ENCODE results near the gene HAVCR2. TPM values are rescaled to one million over a fixed set of nuclear protein-coding genes. Genes with fewer than 3 reads are reported as not detected.

The HAVCR2 gene
- total and polyA plus RNA-seq, 9 of the 15 experiments (the other 6 are each of a cell fraction or from before 2014, with no cell fraction given), result 0.04 to 0.11 (median 0.06) TPM; not detected in 5

GRCh38 chr5:157148734-157149615 lies 40.1 kb upstream of the HAVCR2 start (continued):
- TF ChIP-seq CHD7 (IDR thresholded peaks at IDR 0.05; ENCODE audit: low read depth, low read length) (no peak), ZNF274 (IDR thresholded peaks at IDR 0.05; ENCODE audit: borderline replicate concordance, low read depth, low read length) (no peak), DPF2 (IDR thresholded peaks at IDR 0.05) (peak; percentile 44; the same call in 1 of the 2 replicates), ATF2 (CRISPR knock-in tag; IDR thresholded peaks at IDR 0.05) (no peak), EZH2 (IDR thresholded peaks at IDR 0.05; ENCODE audit: borderline replicate concordance, low read depth, low read length) (no peak), FOXK2 (conservative IDR thresholded peaks at IDR 0.05 in 1 of 2, IDR thresholded peaks at IDR 0.05 in 1 of 2; ENCODE audit: low read depth in 2 of 2) (peak in 1 of 2 experiments; percentile 17; a peak in 1 of 4 replicates), DNMT1 (IDR thresholded peaks at IDR 0.05) (no peak), NR1H2 (CRISPR knock-in tag; IDR thresholded peaks at IDR 0.05) (no peak), NONO (IDR thresholded peaks at IDR 0.05; ENCODE audit: low read depth in 2 of 2, low read length in 1 of 2) (no peak), FOXP4 (CRISPR knock-in tag; IDR thresholded peaks at IDR 0.05; ENCODE audit: borderline replicate concordance) (no peak), MIER1 (IDR thresholded peaks at IDR 0.05; ENCODE audit: low read depth) (no peak), ZNF134 (CRISPR knock-in tag; conservative IDR thresholded peaks at IDR 0.05) (no peak)

Data from K562 (cell line).